Endothelial cell of umbilical vein (primary cell): ENCODE results near the gene SURF1. TPM values are rescaled to one million over a fixed set of nuclear protein-coding genes. Genes with fewer than 3 reads are reported as not detected.

Source experiments
- BruUV-seq: library from RNA; stranded (reverse); fragments of 400-500 nt; replicated peaks from 2 replicates; lab custom pipeline; 2021; lab: Mats Ljungman, UMichigan
- CTCF ChIA-PET: fragments of 300-600, 350-600 bp; sonication (Branson Sonifier 250); formaldehyde crosslinking; loops from one replicate; lab custom pipeline; 2021; ENCODE audit warnings: antibody characterized with exemption, inconsistent platforms; lab: Charles Lee
- POLR2A ChIA-PET: fragments of 300-600, 350-600 bp; sonication (Branson Sonifier 250); formaldehyde crosslinking; loops from one replicate; lab custom pipeline; 2021; ENCODE audit warnings: antibody characterized with exemption, inconsistent platforms; lab: Charles Lee
- DNase-seq: peaks from one replicate; pipeline ENCODE4 v3.0.0-alpha.2; 2011; ENCODE audit warnings: low read depth, low spot score
- FAIRE-seq: peaks from 2 replicates; lab custom pipeline; 2011; peaks lifted over from hg19 to GRCh38; lab: Jason Lieb, UNC
- H2AFZ ChIP-seq: 2 replicates; pipeline ENCODE4 v1.6.0; 2012; ENCODE audit warnings: low read depth, low read length, control low read depth, inconsistent platforms
- H3K27ac ChIP-seq: 2 replicates; pipeline ENCODE4 v1.5.1; 2011; ENCODE audit warnings: low read depth, mild to moderate bottlenecking, control low read depth, low read length, moderate library complexity; ENCODE audit not compliant: insufficient read depth
- H3K27me3 ChIP-seq, 2 experiments: 2 replicates each; pipeline versions ENCODE4 v1.6.0 to v1.6.1; 2011; ENCODE audit warnings: low read length in 2 of 2, mixed read lengths in 1 of 2; ENCODE audit not compliant: control insufficient read depth in 2 of 2, insufficient read depth in 2 of 2
- H3K36me3 ChIP-seq, 2 experiments: 2 replicates in 1 of 2; 3 replicates in 1 of 2; pipeline ENCODE4 v1.5.1; 2011; ENCODE audit warnings: low read length in 2 of 2, mild to moderate bottlenecking in 1 of 2, moderate library complexity in 1 of 2; ENCODE audit not compliant: control insufficient read depth in 2 of 2, insufficient read depth in 2 of 2; ENCODE audit errors: extremely low read depth in 1 of 2
- H3K4me1 ChIP-seq: 3 replicates; pipeline ENCODE4 v1.5.1; 2011; ENCODE audit warnings: mild to moderate bottlenecking, low read length; ENCODE audit not compliant: control insufficient read depth, insufficient read depth; ENCODE audit errors: extremely low read depth
- H3K4me2 ChIP-seq: 2 replicates; pipeline ENCODE4 v1.6.1; 2011; ENCODE audit warnings: low read length, control low read depth, mixed read lengths; ENCODE audit not compliant: insufficient read depth
- H3K4me3 ChIP-seq, 3 experiments: fragments of 200-600 bp in 1 of 3; sonication (generic), shearing (Covaris generic) in 1 of 3; replicated peaks in 1 of 3; 2 replicates each; pipeline ENCODE4 v1.5.1; 2011 to 2016; ENCODE audit warnings: control low read depth in 3 of 3, low read length in 3 of 3, mild to moderate bottlenecking in 2 of 3, inconsistent platforms in 1 of 3, low read depth in 1 of 3, moderate library complexity in 1 of 3; ENCODE audit not compliant: insufficient read depth in 1 of 3
- H3K79me2 ChIP-seq: 2 replicates; pipeline ENCODE4 v1.6.0; 2012; ENCODE audit warnings: low read length, inconsistent platforms; ENCODE audit not compliant: control insufficient read depth, insufficient read depth
- H3K9ac ChIP-seq: replicated peaks from 2 replicates; pipeline ENCODE3; 2011; ENCODE audit warnings: low read length, control low read depth; ENCODE audit not compliant: insufficient read depth; ENCODE audit errors: extremely low read depth
- H3K9me1 ChIP-seq: replicated peaks from 3 replicates; pipeline ENCODE4 v1.6.0; 2011; ENCODE audit warnings: mild to moderate bottlenecking, low read length; ENCODE audit not compliant: control insufficient read depth, insufficient read depth; ENCODE audit errors: extremely low read depth
- H3K9me3 ChIP-seq: replicated peaks from 2 replicates; pipeline ENCODE4 v1.5.1; 2012; ENCODE audit warnings: low read length, inconsistent platforms; ENCODE audit not compliant: control insufficient read depth, insufficient read depth
- H4K20me1 ChIP-seq: replicated peaks from 2 replicates; pipeline ENCODE3; 2011; ENCODE audit warnings: mild to moderate bottlenecking, low read length; ENCODE audit not compliant: control insufficient read depth, insufficient read depth; ENCODE audit errors: extremely low read depth
- EZH2 ChIP-seq: IDR thresholded peaks from 2 replicates; pipeline ENCODE4 v1.6.1; 2012; ENCODE audit warnings: borderline replicate concordance, low read depth, mild to moderate bottlenecking, moderate library complexity, low read length, inconsistent platforms; ENCODE audit not compliant: severe bottlenecking
- FOS ChIP-seq: IDR thresholded peaks from 2 replicates; pipeline ENCODE4 v1.6.1; 2011; ENCODE audit warnings: mild to moderate bottlenecking, low read length, moderate library complexity, borderline replicate concordance; ENCODE audit not compliant: insufficient read depth
- GATA2 ChIP-seq: IDR thresholded peaks from 2 replicates; pipeline ENCODE4 v1.7.0; 2011; ENCODE audit warnings: low read depth, mild to moderate bottlenecking, moderate library complexity, mixed read lengths, low read length; ENCODE audit not compliant: insufficient read length, insufficient read depth
- JUN ChIP-seq: IDR thresholded peaks from 2 replicates; pipeline ENCODE4 v1.6.1; 2011; ENCODE audit warnings: borderline replicate concordance, low read depth; ENCODE audit not compliant: insufficient read length, insufficient read depth
- MYC ChIP-seq: IDR thresholded peaks from one replicate; pipeline ENCODE4 v1.6.1; 2011; ENCODE audit warnings: mild to moderate bottlenecking, low read depth, low read length
- POLR2A ChIP-seq: IDR thresholded peaks from 2 replicates; pipeline ENCODE4 v1.6.1; 2012; ENCODE audit warnings: low read depth, mild to moderate bottlenecking, control low read depth, low read length
- POLR2AphosphoS5 ChIP-seq: IDR thresholded peaks from 2 replicates; pipeline ENCODE4 v1.6.1; 2012; ENCODE audit warnings: low read depth, mild to moderate bottlenecking, control low read depth, low read length, moderate library complexity; ENCODE audit not compliant: insufficient read depth
- dilution Hi-C: fragments of 300-500 bp; cut with MboI; formaldehyde crosslinking; loops from one replicate; pipeline ENCODE4 v1.15.0; 2019; ENCODE audit warnings: low sequenced_read_pairs; ENCODE audit not compliant: extremely low pct_ligation_motif_present
- intact Hi-C: fragments of 100-400 bp; cut with micrococcal nuclease; formaldehyde crosslinking; loops from one replicate; pipeline ENCODE4 v1.10.0; 2022
- polyA plus RNA-seq, 4 experiments: library from polyadenylated mRNA; depleted of rRNA in 3 of 4; stranded (reverse) in 3 of 4; unstranded in 1 of 4; fragments of >200 nt; gene quantifications; 2 replicates each; pipeline versions ENCODE4 v1.2.1 to v1.2.3, GENCODE V29; 2011 to 2012; ENCODE audit warnings: missing spikeins in 1 of 4
- total RNA-seq: library from RNA; stranded (reverse); gene quantifications from 2 replicates; pipeline ENCODE4 v1.2.3, GENCODE V29; 2021
- TF ChIP-seq, protein P1 (sequence below): IDR thresholded peaks from 2 replicates; pipeline ENCODE4 v1.6.1; 2011; ENCODE audit not compliant: insufficient read depth, insufficient read length
- TF ChIP-seq, protein P2 (sequence below), 2 donors: IDR thresholded peaks; 1 replicate in 1 of 2; 2 replicates in 1 of 2; pipeline ENCODE4 v1.5.1; 2011; ENCODE audit warnings: low read length in 2 of 2, mild to moderate bottlenecking in 2 of 2, moderate library complexity in 2 of 2, control low read depth in 1 of 2, inconsistent platforms in 1 of 2, low read depth in 1 of 2; ENCODE audit not compliant: insufficient read depth in 1 of 2; ENCODE audit errors: extremely low read depth in 1 of 2

The SURF1 gene
- total and polyA plus RNA-seq, 2 donors (not counting 3 experiments of a cell fraction or from before 2014, with no cell fraction given), result 22.8 to 27.1 TPM

DNA sequence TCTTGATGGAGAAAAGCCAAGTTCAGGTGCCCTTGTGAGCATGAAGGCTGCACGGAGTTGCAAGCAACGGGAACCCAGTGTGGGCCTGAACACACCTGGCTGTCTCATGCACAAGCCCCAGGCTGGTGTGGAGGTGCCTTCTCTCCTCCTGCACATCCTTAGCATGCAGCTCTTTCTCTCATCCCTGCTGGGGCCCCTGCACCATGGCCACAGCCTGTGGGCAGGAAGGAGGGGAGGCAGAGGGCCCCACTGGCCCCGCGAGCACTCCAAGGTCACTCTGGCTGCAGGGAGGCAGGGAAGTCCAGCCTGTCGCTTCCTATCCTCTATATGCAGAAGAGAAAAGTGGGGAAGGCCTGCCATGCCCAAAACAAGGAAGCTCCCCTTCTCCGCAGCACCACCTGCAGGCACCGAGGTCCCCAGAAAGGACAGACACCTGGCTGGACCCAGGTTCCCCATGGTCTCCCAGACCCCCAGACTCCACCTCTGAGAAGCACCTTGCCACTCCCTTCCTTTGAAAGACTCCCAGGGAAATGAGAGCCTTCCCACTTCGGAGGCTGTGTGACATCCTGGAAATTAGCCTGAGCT lies 38.5 kb upstream of the SURF1 start:
- Histone ChIP-seq H4K20me1 (no peaks in the 10 kb centered on the region), H3K4me2 (no peak overlapping the region), H3K4me3 (no peak overlapping the region), H3K27me3 (peaks cover 0 to 3% of the 10 kb centered on the region in 2 experiments), H3K36me3 (no peaks in the 10 kb centered on the region), H3K9me3 (no peaks in the 10 kb centered on the region), H3K4me1 (no peaks in the 10 kb centered on the region), H3K27ac (no peak overlapping the region), H2AFZ (no peak overlapping the region), H3K9ac (no peak overlapping the region), H3K79me2 (no peaks in the 10 kb centered on the region), H3K9me1 (no peaks in the 10 kb centered on the region)
- ChIA-PET POLR2A (no interaction called here), CTCF (interaction anchor here (0.8 to 3.6 kb wide), 2 partner anchors 16 to 92 kb away, joined by 3 to 10 read pairs; no protein-coding TSS in a partner anchor)
- BruUV-seq, result no TSS peak
- DNase-seq (no peak), FAIRE-seq (no peak)
- intact Hi-C loops (no loop called here), dilution Hi-C loops (no loop called here)
- TF ChIP-seq MYC, result no peak
- no peak for TF ChIP-seq GATA2
- TF ChIP-seq EZH2, result no peak
- TF ChIP-seq, protein P1, sequence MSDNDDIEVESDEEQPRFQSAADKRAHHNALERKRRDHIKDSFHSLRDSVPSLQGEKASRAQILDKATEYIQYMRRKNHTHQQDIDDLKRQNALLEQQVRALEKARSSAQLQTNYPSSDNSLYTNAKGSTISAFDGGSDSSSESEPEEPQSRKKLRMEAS, result no peak
- no peak for TF ChIP-seq POLR2AphosphoS5
- no peak for TF ChIP-seq JUN
- TF ChIP-seq POLR2A, result no peak
- no peak for TF ChIP-seq FOS
- TF ChIP-seq, protein P2, sequence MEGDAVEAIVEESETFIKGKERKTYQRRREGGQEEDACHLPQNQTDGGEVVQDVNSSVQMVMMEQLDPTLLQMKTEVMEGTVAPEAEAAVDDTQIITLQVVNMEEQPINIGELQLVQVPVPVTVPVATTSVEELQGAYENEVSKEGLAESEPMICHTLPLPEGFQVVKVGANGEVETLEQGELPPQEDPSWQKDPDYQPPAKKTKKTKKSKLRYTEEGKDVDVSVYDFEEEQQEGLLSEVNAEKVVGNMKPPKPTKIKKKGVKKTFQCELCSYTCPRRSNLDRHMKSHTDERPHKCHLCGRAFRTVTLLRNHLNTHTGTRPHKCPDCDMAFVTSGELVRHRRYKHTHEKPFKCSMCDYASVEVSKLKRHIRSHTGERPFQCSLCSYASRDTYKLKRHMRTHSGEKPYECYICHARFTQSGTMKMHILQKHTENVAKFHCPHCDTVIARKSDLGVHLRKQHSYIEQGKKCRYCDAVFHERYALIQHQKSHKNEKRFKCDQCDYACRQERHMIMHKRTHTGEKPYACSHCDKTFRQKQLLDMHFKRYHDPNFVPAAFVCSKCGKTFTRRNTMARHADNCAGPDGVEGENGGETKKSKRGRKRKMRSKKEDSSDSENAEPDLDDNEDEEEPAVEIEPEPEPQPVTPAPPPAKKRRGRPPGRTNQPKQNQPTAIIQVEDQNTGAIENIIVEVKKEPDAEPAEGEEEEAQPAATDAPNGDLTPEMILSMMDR (IDR thresholded peaks at IDR 0.05; ENCODE audit: extremely low read depth in 1 of 2, insufficient read depth in 1 of 2, low read depth in 1 of 2, low read length in 2 of 2), result no peak
